Measurements from ENCODE around the gene SF3B3. TPM values are rescaled to one million over a fixed set of nuclear protein-coding genes. Genes with fewer than 3 reads are reported as not detected.

The SF3B3 gene
- total RNA-seq, 5 donors from 2014 or later (not counting 1 experiment from before 2014, with no cell fraction given): 202 to 291 (median 264) TPM

GRCh38 chr16:70572926-70573270 is 49.3 kb downstream of the SF3B3 start:
- Histone ChIP-seq H3K4me1 (ENCODE audit: control insufficient read depth in 1 of 2, extremely low read depth in 1 of 2, insufficient read depth in 2 of 2, low read length in 2 of 2) (peaks cover 0 to 4% of the 10 kb centered on the region in 2 experiments), H3K4me3 (ENCODE audit: control insufficient read depth in 1 of 2, extremely low read depth in 1 of 2, low read length in 1 of 2) (no peak overlapping the region), H3K36me3 (ENCODE audit: control insufficient read depth in 2 of 2, extremely low read depth in 1 of 2, insufficient read depth in 1 of 2, low read length in 1 of 2) (peaks cover 15 to 68% of the 10 kb centered on the region in 2 donors), H3K27me3 (replicated peaks in 1 of 2; ENCODE audit: control insufficient read depth in 2 of 2, extremely low read depth in 1 of 2, insufficient read depth in 2 of 2, low read length in 1 of 2) (no peaks in the 10 kb centered on the region), H3K9me3 (no peaks in the 10 kb centered on the region), H3K27ac (ENCODE audit: low read length) (no peak overlapping the region)
- Mint-ChIP-seq H3K4me1 (peaks cover 10 to 17% (median 15%) of the 10 kb centered on the region in 3 donors), H3K4me3 (no peak overlapping the region), H3K36me3 (peaks cover 41% of the 10 kb centered on the region), H3K27me3 (no peaks in the 10 kb centered on the region), H3K9me3 (no peaks in the 10 kb centered on the region), H3K27ac (peak overlapping the region in 1 of 2 donors; percentile 50)
- ChIA-PET CTCF (no interaction called here), POLR2A (no interaction called here)
- ATAC-seq (replicated peaks in 1 of 4) (no peak), DNase-seq (no peak)
- no CpG with 5 or more reads among the region's 2 CpGs for WGBS (ENCODE audit: insufficient coverage)

DNA sequence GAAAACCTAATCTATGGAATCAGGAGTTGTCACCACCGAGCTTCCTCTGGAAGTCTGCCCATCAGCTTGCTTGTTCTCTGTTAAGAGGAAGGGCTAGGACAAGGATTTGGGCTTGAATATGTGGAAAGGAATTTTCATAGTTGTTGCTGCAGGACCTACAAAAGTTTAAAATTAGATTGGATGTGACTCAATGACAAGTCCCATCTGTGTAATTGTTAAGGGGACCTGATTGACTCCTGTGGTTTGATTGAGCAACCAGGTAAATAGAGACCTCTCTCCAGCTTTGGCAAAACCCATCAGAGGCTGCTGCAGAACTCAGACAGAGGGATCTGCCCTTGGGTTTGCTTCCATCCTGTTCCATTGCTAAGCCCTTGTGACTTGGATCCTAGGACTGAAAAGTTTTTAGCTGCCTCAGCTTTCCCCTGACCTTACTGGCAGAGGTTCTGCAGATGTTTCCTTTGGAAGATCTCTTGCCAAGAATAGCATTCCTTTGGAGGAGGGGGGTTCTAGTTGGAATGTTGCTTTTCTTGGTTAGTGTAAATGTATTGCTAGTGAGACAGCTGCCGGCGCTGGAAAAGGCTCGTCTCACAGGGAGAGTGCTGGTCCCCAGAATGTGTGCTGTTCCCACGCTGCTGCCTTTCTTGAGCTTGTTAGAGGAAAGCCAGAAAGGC is 50.0 kb downstream of the SF3B3 start:
- H3K27me3 Mint-ChIP-seq: no peaks in the 10 kb centered on the region
- Histone ChIP-seq H3K36me3 (ENCODE audit: control insufficient read depth in 2 of 2, extremely low read depth in 1 of 2, insufficient read depth in 1 of 2, low read length in 1 of 2) (peaks cover 11 to 61% of the 10 kb centered on the region in 2 donors), H3K4me3 (ENCODE audit: control insufficient read depth in 1 of 2, extremely low read depth in 1 of 2, low read length in 1 of 2) (no peak overlapping the region), H3K4me1 (ENCODE audit: control insufficient read depth in 1 of 2, extremely low read depth in 1 of 2, insufficient read depth in 2 of 2, low read length in 2 of 2) (peaks cover 0 to 4% of the 10 kb centered on the region in 2 experiments), H3K27me3 (replicated peaks in 1 of 2; ENCODE audit: control insufficient read depth in 2 of 2, extremely low read depth in 1 of 2, insufficient read depth in 2 of 2, low read length in 1 of 2) (no peaks in the 10 kb centered on the region), H3K9me3 (no peaks in the 10 kb centered on the region), H3K27ac (ENCODE audit: low read length) (no peak overlapping the region)
- POLR2A ChIA-PET: no interaction called here
- ATAC-seq (replicated peaks in 1 of 4): no peak
- peaks cover 10 to 17% (median 15%) of the 10 kb centered on the region in 3 donors for H3K4me1 Mint-ChIP-seq
- H3K36me3 Mint-ChIP-seq: peaks cover 34% of the 10 kb centered on the region
- WGBS (ENCODE audit: insufficient coverage): 100% methylated on average over 3 of the region's 5 CpGs
- DNase-seq: no peak
- peak overlapping the region; percentile 16 to 28 for H3K27ac Mint-ChIP-seq
- CTCF ChIA-PET: no interaction called here
- no peak overlapping the region for H3K4me3 Mint-ChIP-seq
- H3K9me3 Mint-ChIP-seq: no peaks in the 10 kb centered on the region

- no peak for DNase-seq
- Histone ChIP-seq H3K27ac (ENCODE audit: low read length) (no peak overlapping the region), H3K36me3 (ENCODE audit: control insufficient read depth in 2 of 2, extremely low read depth in 1 of 2, insufficient read depth in 1 of 2, low read length in 1 of 2) (peaks cover 10 to 50% of the 10 kb centered on the region in 2 donors), H3K4me1 (ENCODE audit: control insufficient read depth in 1 of 2, extremely low read depth in 1 of 2, insufficient read depth in 2 of 2, low read length in 2 of 2) (peaks cover 0 to 4% of the 10 kb centered on the region in 2 experiments), H3K9me3 (no peaks in the 10 kb centered on the region), H3K27me3 (replicated peaks in 1 of 2; ENCODE audit: control insufficient read depth in 2 of 2, extremely low read depth in 1 of 2, insufficient read depth in 2 of 2, low read length in 1 of 2) (no peaks in the 10 kb centered on the region), H3K4me3 (ENCODE audit: control insufficient read depth in 1 of 2, extremely low read depth in 1 of 2, low read length in 1 of 2) (no peak overlapping the region)
- ChIA-PET CTCF (no interaction called here), POLR2A (no interaction called here)
- no peak overlapping the region for H3K27ac Mint-ChIP-seq
- peaks cover 10 to 17% (median 15%) of the 10 kb centered on the region in 3 donors for H3K4me1 Mint-ChIP-seq
- no peaks in the 10 kb centered on the region for H3K27me3 Mint-ChIP-seq
- H3K9me3 Mint-ChIP-seq: no peaks in the 10 kb centered on the region
- no peak for ATAC-seq (replicated peaks in 1 of 4)
- H3K4me3 Mint-ChIP-seq: no peak overlapping the region
- H3K36me3 Mint-ChIP-seq: peaks cover 30% of the 10 kb centered on the region
- 91% methylated on average over 4 of the region's 8 CpGs for WGBS (ENCODE audit: insufficient coverage)
Observed at GRCh38 chr16:70574595-70575271, 51.1 kb downstream of the SF3B3 start.

DNA sequence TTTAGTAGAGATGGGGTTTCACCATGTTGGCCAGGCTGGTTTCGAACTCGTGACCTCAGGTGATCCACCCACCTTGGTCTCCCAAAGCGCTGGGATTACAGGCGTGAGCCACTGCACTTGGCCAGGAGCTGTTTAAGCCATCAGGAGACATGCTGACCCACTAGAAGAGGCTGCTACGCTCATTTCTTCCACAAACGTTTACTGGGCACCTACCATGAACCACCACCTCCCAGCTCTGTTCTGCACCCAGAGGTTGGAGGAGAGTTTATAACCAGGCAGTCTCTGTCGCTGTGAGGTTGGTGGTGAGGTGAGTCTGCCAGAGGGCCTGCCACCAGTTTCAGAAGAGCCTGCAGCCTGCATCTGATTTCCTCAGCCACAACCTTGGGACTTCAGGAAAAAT is 51.8 kb downstream of the SF3B3 start:
- DNase-seq (no peak), ATAC-seq (replicated peaks in 1 of 4) (no peak)
- Mint-ChIP-seq H3K27ac (peak overlapping the region in 1 of 2 donors; percentile 43), H3K4me1 (peaks cover 10 to 17% (median 15%) of the 10 kb centered on the region in 3 donors), H3K36me3 (peaks cover 26% of the 10 kb centered on the region), H3K9me3 (no peaks in the 10 kb centered on the region), H3K27me3 (no peaks in the 10 kb centered on the region), H3K4me3 (no peak overlapping the region)
- Histone ChIP-seq H3K4me1 (ENCODE audit: control insufficient read depth in 1 of 2, extremely low read depth in 1 of 2, insufficient read depth in 2 of 2, low read length in 2 of 2) (peaks cover 0 to 4% of the 10 kb centered on the region in 2 experiments), H3K4me3 (ENCODE audit: control insufficient read depth in 1 of 2, extremely low read depth in 1 of 2, low read length in 1 of 2) (no peak overlapping the region), H3K9me3 (no peaks in the 10 kb centered on the region), H3K27me3 (replicated peaks in 1 of 2; ENCODE audit: control insufficient read depth in 2 of 2, extremely low read depth in 1 of 2, insufficient read depth in 2 of 2, low read length in 1 of 2) (no peaks in the 10 kb centered on the region), H3K27ac (ENCODE audit: low read length) (no peak overlapping the region), H3K36me3 (ENCODE audit: control insufficient read depth in 2 of 2, extremely low read depth in 1 of 2, insufficient read depth in 1 of 2, low read length in 1 of 2) (peaks cover 7 to 44% of the 10 kb centered on the region in 2 donors)
- ChIA-PET CTCF (no interaction called here), POLR2A (no interaction called here)
- 93% methylated on average over 5 of the region's 7 CpGs for WGBS (ENCODE audit: insufficient coverage)

DNA sequence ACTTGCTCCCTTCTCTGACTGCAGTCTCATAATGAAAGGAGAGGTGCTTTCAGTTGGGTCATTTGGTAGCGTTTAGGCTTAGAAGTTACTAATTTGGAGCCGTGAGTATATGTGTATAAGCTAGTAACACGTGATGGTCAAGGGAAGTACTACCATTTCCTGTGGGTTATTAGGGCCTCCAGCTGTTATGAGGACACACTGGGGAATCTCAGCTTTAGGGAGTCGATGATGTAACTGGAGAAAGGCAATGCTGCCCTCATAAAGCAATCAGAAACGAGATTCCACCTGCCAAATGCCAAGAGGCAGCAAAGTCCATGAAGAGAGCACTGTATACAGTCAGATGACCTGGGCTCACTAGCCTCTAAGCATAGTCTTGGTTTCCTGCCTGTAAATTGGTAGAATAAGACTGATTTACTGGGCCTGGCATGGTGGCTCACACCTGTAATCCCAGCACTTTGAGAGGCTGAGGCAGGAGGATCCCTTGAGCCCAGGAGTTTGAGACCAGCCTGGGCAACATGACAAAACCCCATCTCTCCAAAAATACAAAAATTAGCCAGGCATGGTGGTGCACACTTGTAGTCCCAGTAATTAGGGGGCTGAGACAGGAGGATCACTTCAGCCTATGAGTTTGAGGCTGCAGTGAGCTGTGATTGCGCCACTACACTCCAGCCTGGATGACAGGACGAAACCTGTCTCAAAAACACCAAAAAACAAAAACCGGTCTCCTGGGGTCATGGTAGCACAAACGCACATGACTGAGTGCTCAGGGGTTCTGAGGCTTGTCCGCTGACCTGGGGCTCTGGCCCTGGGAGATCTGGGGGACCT is 53.0 kb downstream of the SF3B3 start:
- ChIA-PET POLR2A (no interaction called here), CTCF (no interaction called here)
- Mint-ChIP-seq H3K9me3 (no peaks in the 10 kb centered on the region), H3K27me3 (no peaks in the 10 kb centered on the region), H3K4me3 (no peak overlapping the region), H3K36me3 (peaks cover 15% of the 10 kb centered on the region), H3K27ac (peak overlapping the region; percentile 5 to 17), H3K4me1 (peaks cover 8 to 17% (median 11%) of the 10 kb centered on the region in 3 donors)
- peak; percentile 15 to 28 (median 18) for ATAC-seq (replicated peaks in 1 of 4)
- H3K36me3 ChIP-seq (ENCODE audit: control insufficient read depth in 2 of 2, extremely low read depth in 1 of 2, insufficient read depth in 1 of 2, low read length in 1 of 2): peaks cover 2 to 32% of the 10 kb centered on the region in 2 donors
- H3K27ac ChIP-seq (ENCODE audit: low read length): no peak overlapping the region
- peaks cover 0 to 4% of the 10 kb centered on the region in 2 experiments for H3K4me1 ChIP-seq (ENCODE audit: control insufficient read depth in 1 of 2, extremely low read depth in 1 of 2, insufficient read depth in 2 of 2, low read length in 2 of 2)
- no peaks in the 10 kb centered on the region for H3K27me3 ChIP-seq (replicated peaks in 1 of 2; ENCODE audit: control insufficient read depth in 2 of 2, extremely low read depth in 1 of 2, insufficient read depth in 2 of 2, low read length in 1 of 2)
- no peak overlapping the region for H3K4me3 ChIP-seq (ENCODE audit: control insufficient read depth in 1 of 2, extremely low read depth in 1 of 2, low read length in 1 of 2)
- no peak for DNase-seq
- H3K9me3 ChIP-seq: no peaks in the 10 kb centered on the region
- 39% methylated on average over 6 of the region's 10 CpGs for WGBS (ENCODE audit: insufficient coverage)

- ChIA-PET CTCF (no interaction called here), POLR2A (no interaction called here)
- H3K4me1 ChIP-seq (ENCODE audit: control insufficient read depth in 1 of 2, extremely low read depth in 1 of 2, insufficient read depth in 2 of 2, low read length in 2 of 2): peaks cover 0 to 4% of the 10 kb centered on the region in 2 experiments
- no peak overlapping the region for H3K4me3 ChIP-seq (ENCODE audit: control insufficient read depth in 1 of 2, extremely low read depth in 1 of 2, low read length in 1 of 2)
- Mint-ChIP-seq H3K27me3 (no peaks in the 10 kb centered on the region), H3K27ac (peak overlapping the region in 1 of 2 donors; percentile 5), H3K4me1 (peaks cover 4 to 12% (median 6%) of the 10 kb centered on the region in 3 donors), H3K36me3 (peaks cover 9% of the 10 kb centered on the region), H3K4me3 (no peak overlapping the region), H3K9me3 (no peaks in the 10 kb centered on the region)
- DNase-seq (no peak), ATAC-seq (replicated peaks in 1 of 4) (peak in 2 of 4 experiments; percentile 8 to 17)
- no peak overlapping the region for H3K27ac ChIP-seq (ENCODE audit: low read length)
- no peaks in the 10 kb centered on the region for H3K27me3 ChIP-seq (replicated peaks in 1 of 2; ENCODE audit: control insufficient read depth in 2 of 2, extremely low read depth in 1 of 2, insufficient read depth in 2 of 2, low read length in 1 of 2)
- H3K36me3 ChIP-seq (ENCODE audit: control insufficient read depth in 2 of 2, extremely low read depth in 1 of 2, insufficient read depth in 1 of 2, low read length in 1 of 2): peaks cover 2 to 25% of the 10 kb centered on the region in 2 donors
- no peaks in the 10 kb centered on the region for H3K9me3 ChIP-seq
- WGBS (ENCODE audit: insufficient coverage): 73% methylated on average over 8 of the region's 9 CpGs
Observed at GRCh38 chr16:70577256-70577698, 53.7 kb downstream of the SF3B3 start.

Data from T-cell (primary cell).